Measurements from ENCODE around the gene SPANXA2. TPM values are rescaled to one million over a fixed set of nuclear protein-coding genes. Genes with fewer than 3 reads are reported as not detected.
"Not testable (repeated sequence)": the region's sequence is repeated elsewhere in the genome, so short reads cannot be mapped to it uniquely, and the experiment has no call there.

Gene SPANXA2, protein sequence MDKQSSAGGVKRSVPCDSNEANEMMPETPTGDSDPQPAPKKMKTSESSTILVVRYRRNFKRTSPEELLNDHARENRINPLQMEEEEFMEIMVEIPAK
- total RNA-seq, result not detected
- not detected for total RNA-seq (2013)
- 0 reads per million in 29 experiments for total RNA-seq

DNA sequence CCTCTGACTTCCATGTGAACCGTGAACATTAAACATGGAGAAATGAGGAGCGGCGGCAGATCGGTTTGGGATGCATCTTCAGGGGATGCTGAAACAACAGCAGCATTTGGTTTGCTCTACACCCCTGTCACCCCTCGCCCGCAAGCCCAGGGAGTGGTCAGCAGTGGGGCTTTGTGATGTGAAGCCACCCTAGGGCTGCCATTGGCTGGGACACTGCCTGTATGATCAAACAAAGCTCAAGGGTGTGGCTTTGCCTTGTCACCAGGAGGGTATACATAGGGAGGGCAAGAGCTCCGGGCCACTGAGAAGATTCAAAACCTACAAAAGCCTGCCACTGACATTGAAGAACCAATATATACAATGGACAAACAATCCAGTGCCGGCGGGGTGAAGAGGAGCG, at the start of gene SPANXA2:
Gene SPANXA2 (plus strand): TSS at position 301 of the 400 bp plus-strand sequence. CDS start 60 bp downstream, at position 361.
- H3K9me3 ChIP-seq; POLR2A ChIA-PET; H3K4me3 ChIP-seq (ENCODE audit: control insufficient read depth in 1 of 2, extremely low read depth in 1 of 2, low read length in 1 of 2); H3K4me1 ChIP-seq (ENCODE audit: control insufficient read depth in 1 of 2, extremely low read depth in 1 of 2, insufficient read depth in 2 of 2, low read length in 2 of 2); H3K27me3 ChIP-seq (replicated peaks in 1 of 2; ENCODE audit: control insufficient read depth in 2 of 2, extremely low read depth in 1 of 2, insufficient read depth in 2 of 2, low read length in 1 of 2); H3K36me3 ChIP-seq (ENCODE audit: control insufficient read depth in 2 of 2, extremely low read depth in 1 of 2, insufficient read depth in 1 of 2, low read length in 1 of 2); CTCF ChIA-PET; H3K36me3 Mint-ChIP-seq; DNase-seq; ATAC-seq (replicated peaks in 1 of 4); H3K4me3 Mint-ChIP-seq; H3K9me3 Mint-ChIP-seq; H3K27me3 Mint-ChIP-seq; H3K27ac ChIP-seq (ENCODE audit: low read length); H3K4me1 Mint-ChIP-seq; H3K27ac Mint-ChIP-seq: not testable (repeated sequence)
- no CpG with 5 or more reads among the region's 10 CpGs for WGBS (ENCODE audit: insufficient coverage)

DNA sequence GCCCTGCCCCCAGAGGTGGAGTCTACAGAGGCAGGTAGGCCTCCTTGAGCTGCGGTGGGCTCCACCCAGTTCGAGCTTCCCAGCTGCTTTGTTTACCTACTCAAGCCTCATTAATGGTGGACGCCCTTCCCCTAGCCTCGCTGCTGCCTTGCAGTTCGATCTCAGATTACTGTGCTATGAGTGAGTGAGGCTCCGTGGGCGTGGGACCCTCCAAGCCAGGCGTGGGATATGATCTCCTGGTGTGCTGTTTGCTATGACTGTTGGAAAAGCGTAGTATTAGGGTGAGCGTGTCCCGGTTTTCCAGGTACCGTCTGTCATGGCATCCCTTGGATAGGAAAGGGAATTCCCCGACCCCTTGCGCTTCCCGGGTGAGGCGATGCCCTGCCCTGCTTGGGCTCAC, 47.0 kb upstream of the SPANXA2 start:
- ATAC-seq (replicated peaks in 1 of 4); H3K27ac ChIP-seq (ENCODE audit: low read length); H3K4me3 Mint-ChIP-seq; H3K4me1 Mint-ChIP-seq; H3K36me3 Mint-ChIP-seq; DNase-seq; H3K4me3 ChIP-seq (ENCODE audit: control insufficient read depth in 1 of 2, extremely low read depth in 1 of 2, low read length in 1 of 2); H3K36me3 ChIP-seq (ENCODE audit: control insufficient read depth in 2 of 2, extremely low read depth in 1 of 2, insufficient read depth in 1 of 2, low read length in 1 of 2); H3K9me3 ChIP-seq; H3K27ac Mint-ChIP-seq; POLR2A ChIA-PET; H3K27me3 Mint-ChIP-seq; H3K27me3 ChIP-seq (replicated peaks in 1 of 2; ENCODE audit: control insufficient read depth in 2 of 2, extremely low read depth in 1 of 2, insufficient read depth in 2 of 2, low read length in 1 of 2); CTCF ChIA-PET; H3K4me1 ChIP-seq (ENCODE audit: control insufficient read depth in 1 of 2, extremely low read depth in 1 of 2, insufficient read depth in 2 of 2, low read length in 2 of 2); H3K9me3 Mint-ChIP-seq: not testable (repeated sequence)
- WGBS (ENCODE audit: insufficient coverage), result no CpG with 5 or more reads among the region's 16 CpGs

DNA sequence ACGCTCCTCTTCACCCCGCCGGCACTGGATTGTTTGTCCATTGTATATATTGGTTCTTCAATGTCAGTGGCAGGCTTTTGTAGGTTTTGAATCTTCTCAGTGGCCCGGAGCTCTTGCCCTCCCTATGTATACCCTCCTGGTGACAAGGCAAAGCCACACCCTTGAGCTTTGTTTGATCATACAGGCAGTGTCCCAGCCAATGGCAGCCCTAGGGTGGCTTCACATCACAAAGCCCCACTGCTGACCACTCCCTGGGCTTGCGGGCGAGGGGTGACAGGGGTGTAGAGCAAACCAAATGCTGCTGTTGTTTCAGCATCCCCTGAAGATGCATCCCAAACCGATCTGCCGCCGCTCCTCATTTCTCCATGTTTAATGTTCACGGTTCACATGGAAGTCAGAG, 4.9 kb upstream of the SPANXA2 start, which contains the start of gene SPANXA1:
Gene SPANXA1 (minus strand): TSS at position 101 of the 400 bp plus-strand sequence. CDS start 60 bp downstream, at position 41.
- H3K27ac ChIP-seq (ENCODE audit: low read length); H3K4me1 ChIP-seq (ENCODE audit: control insufficient read depth in 1 of 2, extremely low read depth in 1 of 2, insufficient read depth in 2 of 2, low read length in 2 of 2); H3K4me3 Mint-ChIP-seq; H3K4me3 ChIP-seq (ENCODE audit: control insufficient read depth in 1 of 2, extremely low read depth in 1 of 2, low read length in 1 of 2); H3K9me3 Mint-ChIP-seq; ATAC-seq (replicated peaks in 1 of 4); H3K27me3 Mint-ChIP-seq; DNase-seq; H3K27me3 ChIP-seq (replicated peaks in 1 of 2; ENCODE audit: control insufficient read depth in 2 of 2, extremely low read depth in 1 of 2, insufficient read depth in 2 of 2, low read length in 1 of 2); CTCF ChIA-PET; H3K9me3 ChIP-seq; H3K4me1 Mint-ChIP-seq; H3K36me3 Mint-ChIP-seq; H3K36me3 ChIP-seq (ENCODE audit: control insufficient read depth in 2 of 2, extremely low read depth in 1 of 2, insufficient read depth in 1 of 2, low read length in 1 of 2); POLR2A ChIA-PET; H3K27ac Mint-ChIP-seq: not testable (repeated sequence)
- no CpG with 5 or more reads among the region's 10 CpGs for WGBS (ENCODE audit: insufficient coverage)

DNA sequence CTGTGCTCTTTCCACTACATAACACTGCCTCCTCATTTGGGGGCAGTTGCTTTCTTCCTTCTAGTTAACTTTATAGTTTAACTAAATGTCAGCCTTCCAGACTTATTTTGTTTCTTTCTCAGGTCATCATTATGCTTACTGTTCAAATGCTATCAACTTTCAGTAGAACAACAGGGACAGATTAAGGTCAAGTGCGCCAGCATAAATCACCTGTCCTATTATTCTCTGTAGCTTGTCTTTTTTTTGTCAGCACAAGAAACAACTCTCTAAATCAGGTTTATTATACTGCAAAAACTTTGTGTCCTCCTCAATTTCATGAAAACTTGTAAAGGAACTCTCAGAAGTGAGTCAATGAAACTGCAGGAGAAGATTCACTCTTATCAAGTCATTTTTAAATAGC, 19.6 kb downstream of the SPANXA2 start:
- ChIA-PET POLR2A (no interaction called here), CTCF (no interaction called here)
- ATAC-seq (replicated peaks in 1 of 4), result no peak
- Histone ChIP-seq H3K36me3 (ENCODE audit: control insufficient read depth in 2 of 2, extremely low read depth in 1 of 2, insufficient read depth in 1 of 2, low read length in 1 of 2) (no peaks in the 10 kb centered on the region), H3K27me3 (replicated peaks in 1 of 2; ENCODE audit: control insufficient read depth in 2 of 2, extremely low read depth in 1 of 2, insufficient read depth in 2 of 2, low read length in 1 of 2) (no peaks in the 10 kb centered on the region), H3K4me1 (ENCODE audit: control insufficient read depth in 1 of 2, extremely low read depth in 1 of 2, insufficient read depth in 2 of 2, low read length in 2 of 2) (no peaks in the 10 kb centered on the region), H3K4me3 (ENCODE audit: control insufficient read depth in 1 of 2, extremely low read depth in 1 of 2, low read length in 1 of 2) (no peak overlapping the region), H3K9me3 (no peaks in the 10 kb centered on the region), H3K27ac (ENCODE audit: low read length) (no peak overlapping the region)
- H3K27ac Mint-ChIP-seq, result no peak overlapping the region
- DNase-seq, result no peak
- no CpG with 5 or more reads among the region's 1 CpG for WGBS (ENCODE audit: insufficient coverage)
- no peaks in the 10 kb centered on the region for H3K4me1 Mint-ChIP-seq
- H3K36me3 Mint-ChIP-seq, result no peaks in the 10 kb centered on the region
- H3K9me3 Mint-ChIP-seq, result peaks cover 0 to 3% (median 2%) of the 10 kb centered on the region in 3 donors
- H3K27me3 Mint-ChIP-seq, result peaks cover 0 to 6% of the 10 kb centered on the region in 2 donors
- no peak overlapping the region for H3K4me3 Mint-ChIP-seq

DNA sequence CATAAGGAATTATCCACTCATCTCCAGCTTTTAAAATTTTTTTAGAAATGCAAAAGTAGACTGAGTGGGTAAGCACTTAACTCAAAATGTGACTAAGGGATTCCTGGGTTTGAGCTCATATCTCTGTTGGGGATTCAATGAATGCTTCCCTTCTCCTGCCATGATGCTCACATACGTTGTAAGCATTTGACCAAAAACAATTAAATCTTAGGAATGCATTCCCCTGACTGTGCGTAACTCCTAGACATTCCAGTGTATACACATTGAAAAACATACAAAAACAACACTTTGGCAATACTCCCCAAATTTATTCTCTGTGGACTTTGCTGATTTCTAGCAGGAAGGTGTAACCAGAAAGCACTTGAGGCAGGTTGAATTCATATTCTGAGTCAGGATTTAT, 29.8 kb downstream of the SPANXA2 start:
- no CpG with 5 or more reads among the region's 2 CpGs for WGBS (ENCODE audit: insufficient coverage)
- POLR2A ChIA-PET, result no interaction called here
- no peaks in the 10 kb centered on the region for H3K4me1 Mint-ChIP-seq
- Histone ChIP-seq H3K36me3 (ENCODE audit: control insufficient read depth in 2 of 2, extremely low read depth in 1 of 2, insufficient read depth in 1 of 2, low read length in 1 of 2) (no peaks in the 10 kb centered on the region), H3K9me3 (no peaks in the 10 kb centered on the region), H3K27ac (ENCODE audit: low read length) (no peak overlapping the region), H3K4me3 (ENCODE audit: control insufficient read depth in 1 of 2, extremely low read depth in 1 of 2, low read length in 1 of 2) (no peak overlapping the region), H3K27me3 (replicated peaks in 1 of 2; ENCODE audit: control insufficient read depth in 2 of 2, extremely low read depth in 1 of 2, insufficient read depth in 2 of 2, low read length in 1 of 2) (no peaks in the 10 kb centered on the region), H3K4me1 (ENCODE audit: control insufficient read depth in 1 of 2, extremely low read depth in 1 of 2, insufficient read depth in 2 of 2, low read length in 2 of 2) (no peaks in the 10 kb centered on the region)
- H3K27me3 Mint-ChIP-seq, result peaks cover 0 to 5% of the 10 kb centered on the region in 2 donors
- peaks cover 2 to 4% (median 3%) of the 10 kb centered on the region in 3 donors for H3K9me3 Mint-ChIP-seq
- no peak overlapping the region for H3K27ac Mint-ChIP-seq
- DNase-seq (no peak), ATAC-seq (replicated peaks in 1 of 4) (no peak)
- no peaks in the 10 kb centered on the region for H3K36me3 Mint-ChIP-seq
- CTCF ChIA-PET, result no interaction called here
- no peak overlapping the region for H3K4me3 Mint-ChIP-seq

DNA sequence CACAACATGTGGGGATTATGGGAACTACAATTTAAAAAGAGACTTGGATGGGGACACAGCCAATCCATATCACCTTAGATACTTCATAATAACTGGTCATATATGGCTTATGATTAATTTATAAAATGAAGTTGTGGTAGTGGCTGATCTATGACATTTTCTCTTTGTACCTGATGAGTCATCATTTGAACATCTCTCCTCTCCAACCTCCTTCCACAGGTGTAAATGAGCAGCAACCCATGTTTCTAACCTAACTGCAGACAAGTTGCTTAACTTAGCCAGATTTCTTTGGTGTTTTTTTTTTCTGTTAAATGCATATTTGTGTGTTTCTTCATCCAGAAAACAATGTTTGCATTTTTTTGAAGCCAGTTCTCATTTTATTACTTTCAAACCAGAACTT, 42.6 kb downstream of the SPANXA2 start:
- Histone ChIP-seq H3K4me1 (ENCODE audit: control insufficient read depth in 1 of 2, extremely low read depth in 1 of 2, insufficient read depth in 2 of 2, low read length in 2 of 2) (no peaks in the 10 kb centered on the region), H3K9me3 (no peaks in the 10 kb centered on the region), H3K4me3 (ENCODE audit: control insufficient read depth in 1 of 2, extremely low read depth in 1 of 2, low read length in 1 of 2) (no peak overlapping the region), H3K27me3 (replicated peaks in 1 of 2; ENCODE audit: control insufficient read depth in 2 of 2, extremely low read depth in 1 of 2, insufficient read depth in 2 of 2, low read length in 1 of 2) (no peaks in the 10 kb centered on the region), H3K27ac (ENCODE audit: low read length) (no peak overlapping the region), H3K36me3 (ENCODE audit: control insufficient read depth in 2 of 2, extremely low read depth in 1 of 2, insufficient read depth in 1 of 2, low read length in 1 of 2) (no peaks in the 10 kb centered on the region)
- no peak for ATAC-seq (replicated peaks in 1 of 4)
- no peak for DNase-seq
- Mint-ChIP-seq H3K27ac (no peak overlapping the region), H3K9me3 (peaks cover 0 to 14% (median 13%) of the 10 kb centered on the region in 3 donors), H3K4me1 (no peaks in the 10 kb centered on the region), H3K36me3 (no peaks in the 10 kb centered on the region), H3K4me3 (no peak overlapping the region), H3K27me3 (peaks cover 0 to 8% of the 10 kb centered on the region in 2 donors)
- POLR2A ChIA-PET, result no interaction called here
- CTCF ChIA-PET, result no interaction called here

DNA sequence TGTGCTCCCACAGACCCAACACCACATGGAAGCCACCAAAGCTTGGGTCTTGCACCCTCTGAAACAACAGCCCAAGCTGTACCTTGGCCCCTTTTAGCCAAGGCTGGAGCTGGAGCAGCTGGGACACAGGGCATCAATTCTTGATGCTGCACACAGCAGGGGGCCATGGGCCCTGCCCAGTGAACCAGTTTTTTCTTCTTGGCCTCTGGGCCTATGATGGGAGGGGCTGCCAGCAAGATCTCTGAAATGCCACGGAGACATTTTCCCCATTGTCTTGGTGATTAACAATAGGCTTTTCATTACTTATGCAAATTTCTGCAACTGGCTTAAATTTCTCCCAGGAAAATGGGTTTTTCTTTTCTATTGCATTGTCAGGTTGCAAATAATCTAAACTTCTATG, 49.0 kb downstream of the SPANXA2 start:
- ATAC-seq (replicated peaks in 1 of 4) (no peak), DNase-seq (no peak)
- WGBS (ENCODE audit: insufficient coverage), result no CpG with 5 or more reads among the region's 1 CpG
- no peak overlapping the region for H3K4me3 Mint-ChIP-seq
- no peaks in the 10 kb centered on the region for H3K4me1 Mint-ChIP-seq
- H3K36me3 Mint-ChIP-seq, result no peaks in the 10 kb centered on the region
- Histone ChIP-seq H3K27me3 (replicated peaks in 1 of 2; ENCODE audit: control insufficient read depth in 2 of 2, extremely low read depth in 1 of 2, insufficient read depth in 2 of 2, low read length in 1 of 2) (no peaks in the 10 kb centered on the region), H3K4me1 (ENCODE audit: control insufficient read depth in 1 of 2, extremely low read depth in 1 of 2, insufficient read depth in 2 of 2, low read length in 2 of 2) (no peaks in the 10 kb centered on the region), H3K4me3 (ENCODE audit: control insufficient read depth in 1 of 2, extremely low read depth in 1 of 2, low read length in 1 of 2) (no peak overlapping the region), H3K27ac (ENCODE audit: low read length) (no peak overlapping the region), H3K36me3 (ENCODE audit: control insufficient read depth in 2 of 2, extremely low read depth in 1 of 2, insufficient read depth in 1 of 2, low read length in 1 of 2) (no peaks in the 10 kb centered on the region), H3K9me3 (no peaks in the 10 kb centered on the region)
- no peak overlapping the region for H3K27ac Mint-ChIP-seq
- peaks cover 0 to 9% (median 4%) of the 10 kb centered on the region in 3 donors for H3K9me3 Mint-ChIP-seq
- H3K27me3 Mint-ChIP-seq, result peaks cover 0 to 21% of the 10 kb centered on the region in 2 donors
- ChIA-PET CTCF (no interaction called here), POLR2A (no interaction called here)

Measured in T-cell (primary cell).